H9 (cell line): ENCODE measurements around the gene FTO. TPM values are rescaled to one million over a fixed set of nuclear protein-coding genes. Genes with fewer than 3 reads are reported as not detected.

ENCODE experiments used
- DNase-seq: peaks from one replicate; pipeline ENCODE4 v3.0.0-alpha.2; 2017
- H2AFZ ChIP-seq: one replicate; pipeline ENCODE4 v1.6.1; 2013; ENCODE audit warnings: mild to moderate bottlenecking, low read length, control low read depth, moderate library complexity
- H2AK5ac ChIP-seq: 2 replicates; pipeline ENCODE4 v1.6.1; 2013; ENCODE audit warnings: low read length, control low read depth, mixed read lengths; ENCODE audit not compliant: insufficient read length
- H2BK120ac ChIP-seq: one replicate; pipeline ENCODE4 v1.6.1; 2013; ENCODE audit warnings: low read depth, mild to moderate bottlenecking, low read length, control low read depth, inconsistent platforms; ENCODE audit not compliant: poor library complexity, severe bottlenecking
- H2BK12ac ChIP-seq: 2 replicates; pipeline ENCODE4 v1.6.1; 2013; ENCODE audit warnings: low read length, control low read depth, mixed read lengths, low read depth; ENCODE audit not compliant: insufficient read length
- H2BK15ac ChIP-seq: 2 replicates; pipeline ENCODE4 v1.6.1; 2013; ENCODE audit warnings: low read depth, low read length, control low read depth
- H2BK20ac ChIP-seq: one replicate; pipeline ENCODE4 v1.6.1; 2013; ENCODE audit warnings: low read depth, mild to moderate bottlenecking, low read length, control low read depth, inconsistent platforms; ENCODE audit not compliant: poor library complexity, severe bottlenecking
- H2BK5ac ChIP-seq: 2 replicates; pipeline ENCODE4 v1.6.1; 2013; ENCODE audit warnings: low read length, control low read depth, mixed read lengths; ENCODE audit not compliant: insufficient read length
- H3K14ac ChIP-seq: 2 replicates; pipeline ENCODE4 v1.6.1; 2013; ENCODE audit warnings: low read length, control low read depth; ENCODE audit not compliant: insufficient read depth
- H3K18ac ChIP-seq: 2 replicates; pipeline ENCODE4 v1.6.1; 2013; ENCODE audit warnings: low read depth, mild to moderate bottlenecking, mixed read lengths, low read length, control low read depth; ENCODE audit not compliant: insufficient read length
- H3K23ac ChIP-seq: 2 replicates; pipeline ENCODE4 v1.6.1; 2013; ENCODE audit warnings: low read length, control low read depth, mixed read lengths, low read depth; ENCODE audit not compliant: insufficient read length
- H3K23me2 ChIP-seq: 2 replicates; pipeline ENCODE4 v1.6.1; 2013; ENCODE audit warnings: low read depth, mild to moderate bottlenecking, mixed read lengths, low read length, control low read depth; ENCODE audit not compliant: insufficient read length, poor library complexity, severe bottlenecking
- H3K27ac ChIP-seq: 2 replicates; pipeline ENCODE4 v1.5.1; 2013; ENCODE audit warnings: low read length, control low read depth, mixed read lengths, low read depth; ENCODE audit not compliant: insufficient read length
- H3K27me3 ChIP-seq: 2 replicates; pipeline ENCODE4 v1.6.1; 2013; ENCODE audit warnings: low read length, control low read depth, inconsistent platforms; ENCODE audit not compliant: insufficient read depth
- H3K4ac ChIP-seq: 2 replicates; pipeline ENCODE4 v1.6.1; 2013; ENCODE audit warnings: low read depth, mild to moderate bottlenecking, control low read depth, inconsistent platforms, low read length, moderate library complexity
- H3K4me1 ChIP-seq: 2 replicates; pipeline ENCODE4 v1.6.1; 2013; ENCODE audit warnings: low read length, control low read depth, inconsistent platforms; ENCODE audit not compliant: insufficient read depth
- H3K4me2 ChIP-seq: 2 replicates; pipeline ENCODE4 v1.6.1; 2013; ENCODE audit warnings: low read length, control low read depth, mixed read lengths; ENCODE audit not compliant: insufficient read length, insufficient read depth
- H3K56ac ChIP-seq: 2 replicates; pipeline ENCODE4 v1.6.1; 2013; ENCODE audit warnings: low read depth, mild to moderate bottlenecking, mixed read lengths, low read length, control low read depth; ENCODE audit not compliant: insufficient read length
- H3K79me1 ChIP-seq: 2 replicates; pipeline ENCODE4 v1.6.1; 2013; ENCODE audit warnings: low read depth, mild to moderate bottlenecking, moderate library complexity, low read length, control low read depth, inconsistent platforms; ENCODE audit not compliant: insufficient read depth, poor library complexity, severe bottlenecking
- H3K79me2 ChIP-seq: 2 replicates; pipeline ENCODE4 v1.6.1; 2013; ENCODE audit warnings: low read length, control low read depth, inconsistent platforms; ENCODE audit not compliant: insufficient read depth
- H3K9ac ChIP-seq: 2 replicates; pipeline ENCODE4 v1.6.1; 2013; ENCODE audit warnings: low read length, control low read depth, mixed read lengths; ENCODE audit not compliant: insufficient read length; ENCODE audit errors: extremely low read depth
- H3K9me3 ChIP-seq: one replicate; pipeline ENCODE4 v1.6.1; 2013; ENCODE audit warnings: low read depth, low read length, inconsistent platforms; ENCODE audit not compliant: control insufficient read depth
- H3T11ph ChIP-seq: one replicate; pipeline ENCODE4 v1.6.1; 2013; ENCODE audit warnings: mild to moderate bottlenecking, low read length, control low read depth, inconsistent platforms
- H4K20me1 ChIP-seq: one replicate; pipeline ENCODE4 v1.6.1; 2013; ENCODE audit not compliant: control insufficient read depth, insufficient read length, insufficient read depth
- H4K5ac ChIP-seq: 2 replicates; pipeline ENCODE4 v1.6.1; 2013; ENCODE audit warnings: low read depth, mild to moderate bottlenecking, mixed read lengths, low read length, control low read depth; ENCODE audit not compliant: insufficient read length
- H4K8ac ChIP-seq: replicated peaks from 2 replicates; pipeline ENCODE4 v1.6.1; 2013; ENCODE audit warnings: low read length, control low read depth, mixed read lengths, low read depth; ENCODE audit not compliant: insufficient read length
- H4K91ac ChIP-seq: 2 replicates; pipeline ENCODE4 v1.6.1; 2013; ENCODE audit warnings: low read depth, mild to moderate bottlenecking, moderate library complexity, mixed read lengths, low read length, control low read depth; ENCODE audit not compliant: insufficient read length
- H3K27ac Mint-ChIP-seq, 3 experiments: 2 replicates in 2 of 3; 3 replicates in 1 of 3; pipeline ENCODE4 v1.8.0; 2020 to 2021; ENCODE audit warnings: mixed read lengths in 3 of 3, mild to moderate bottlenecking in 1 of 3, moderate library complexity in 1 of 3
- H3K27me3 Mint-ChIP-seq: 2 replicates; pipeline ENCODE4 v1.8.0; 2021; ENCODE audit warnings: low read depth, mild to moderate bottlenecking, moderate library complexity, mixed read lengths
- H3K36me3 Mint-ChIP-seq, 3 experiments: 2 replicates in 2 of 3; 3 replicates in 1 of 3; pipeline ENCODE4 v1.8.0; 2020 to 2021; ENCODE audit warnings: low read depth in 3 of 3, mixed read lengths in 3 of 3; ENCODE audit not compliant: insufficient read depth in 1 of 3
- H3K4me1 Mint-ChIP-seq, 2 experiments: 2 replicates each; pipeline ENCODE4 v1.8.0; 2020; ENCODE audit warnings: mixed read lengths in 2 of 2
- H3K4me3 Mint-ChIP-seq, 2 experiments: 2 replicates in 1 of 2; 3 replicates in 1 of 2; pipeline ENCODE4 v1.8.0; 2020 to 2021; ENCODE audit warnings: mild to moderate bottlenecking in 2 of 2, mixed read lengths in 2 of 2, moderate library complexity in 1 of 2
- H3K9me3 Mint-ChIP-seq, 2 experiments: 2 replicates in 1 of 2; 3 replicates in 1 of 2; pipeline ENCODE4 v1.8.0; 2020; ENCODE audit warnings: mild to moderate bottlenecking in 2 of 2, mixed read lengths in 2 of 2, moderate library complexity in 1 of 2
- whole genome bisulfite sequencing: extraction: QIAGEN DNeasy Blood & Tissue Kit; methylation state at CpG from one replicate; pipeline ENCODE4 v1.1.7; 2013; ENCODE audit warnings: missing lambda C conversion rate, low lambda C conversion rate, mixed read lengths; ENCODE audit not compliant: insufficient read length; ENCODE audit errors: extremely low coverage; 5-methylcytosine and 5-hydroxymethylcytosine counted together
- total RNA-seq: library from RNA; stranded (reverse); gene quantifications from 2 replicates; pipeline ENCODE4 v1.2.1, GENCODE V29; 2021
- TF ChIP-seq, protein P1 (sequence below): fragments of 200-600 bp; sonication (generic); conservative IDR thresholded peaks from 3 replicates; pipeline ENCODE4 v1.8.0; 2021; ENCODE audit warnings: antibody characterized with exemption, mild to moderate bottlenecking

FTO gene
- total RNA-seq, 1 experiment from 2014 or later = 67.9 TPM

DNA sequence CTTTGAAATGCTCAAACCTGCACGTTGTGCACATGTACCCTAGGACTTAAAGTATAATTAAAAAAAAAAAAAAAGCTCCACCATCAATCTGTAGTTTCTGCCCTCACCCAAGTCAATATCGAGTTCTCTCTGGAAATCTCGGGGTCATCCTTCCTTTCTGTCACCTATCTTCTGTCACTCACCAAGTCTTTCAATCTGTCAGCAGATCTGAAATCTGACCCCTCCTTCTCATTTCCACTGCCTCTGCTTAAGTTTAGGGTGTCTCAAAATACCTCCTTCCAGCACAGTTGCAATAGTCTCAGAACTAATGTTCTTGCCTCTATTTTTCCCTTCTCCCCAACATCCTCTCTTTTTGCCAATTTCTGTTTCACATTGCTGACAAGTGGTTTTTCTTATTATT lies 32.3 kb downstream of the FTO start:
- Mint-ChIP-seq H3K27me3 (no peaks in the 10 kb centered on the region), H3K9me3 (no peaks in the 10 kb centered on the region), H3K4me1 (peaks cover 4 to 7% of the 10 kb centered on the region in 2 experiments), H3K27ac (no peak overlapping the region), H3K4me3 (no peak overlapping the region), H3K36me3 (no peaks in the 10 kb centered on the region)
- Histone ChIP-seq H4K5ac (no peak overlapping the region), H3K27me3 (no peaks in the 10 kb centered on the region), H2AK5ac (no peak overlapping the region), H2AFZ (no peak overlapping the region), H3K79me2 (no peaks in the 10 kb centered on the region), H3K79me1 (no peaks in the 10 kb centered on the region), H2BK5ac (no peak overlapping the region), H3K56ac (no peak overlapping the region), H3K18ac (no peak overlapping the region), H4K8ac (no peak overlapping the region), H3K4ac (no peak overlapping the region), H2BK120ac (no peak overlapping the region), H3K23me2 (no peaks in the 10 kb centered on the region), H3K9me3 (no peaks in the 10 kb centered on the region), H3K27ac (no peak overlapping the region), H4K20me1 (no peaks in the 10 kb centered on the region), H3K4me1 (no peaks in the 10 kb centered on the region), H4K91ac (no peak overlapping the region), H2BK20ac (no peak overlapping the region), H3K14ac (no peak overlapping the region), H3K9ac (no peak overlapping the region), H3T11ph (no peak overlapping the region), H3K4me2 (no peak overlapping the region), H3K23ac (no peak overlapping the region), H2BK12ac (no peak overlapping the region), H2BK15ac (no peak overlapping the region)
- TF ChIP-seq, protein P1, sequence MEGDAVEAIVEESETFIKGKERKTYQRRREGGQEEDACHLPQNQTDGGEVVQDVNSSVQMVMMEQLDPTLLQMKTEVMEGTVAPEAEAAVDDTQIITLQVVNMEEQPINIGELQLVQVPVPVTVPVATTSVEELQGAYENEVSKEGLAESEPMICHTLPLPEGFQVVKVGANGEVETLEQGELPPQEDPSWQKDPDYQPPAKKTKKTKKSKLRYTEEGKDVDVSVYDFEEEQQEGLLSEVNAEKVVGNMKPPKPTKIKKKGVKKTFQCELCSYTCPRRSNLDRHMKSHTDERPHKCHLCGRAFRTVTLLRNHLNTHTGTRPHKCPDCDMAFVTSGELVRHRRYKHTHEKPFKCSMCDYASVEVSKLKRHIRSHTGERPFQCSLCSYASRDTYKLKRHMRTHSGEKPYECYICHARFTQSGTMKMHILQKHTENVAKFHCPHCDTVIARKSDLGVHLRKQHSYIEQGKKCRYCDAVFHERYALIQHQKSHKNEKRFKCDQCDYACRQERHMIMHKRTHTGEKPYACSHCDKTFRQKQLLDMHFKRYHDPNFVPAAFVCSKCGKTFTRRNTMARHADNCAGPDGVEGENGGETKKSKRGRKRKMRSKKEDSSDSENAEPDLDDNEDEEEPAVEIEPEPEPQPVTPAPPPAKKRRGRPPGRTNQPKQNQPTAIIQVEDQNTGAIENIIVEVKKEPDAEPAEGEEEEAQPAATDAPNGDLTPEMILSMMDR = no peak
- no peak for DNase-seq
- WGBS = no CpG with 5 or more reads among the region's 3 CpGs
